ENCODE data around the gene PLCB4.

The PLCB4 gene

DNA sequence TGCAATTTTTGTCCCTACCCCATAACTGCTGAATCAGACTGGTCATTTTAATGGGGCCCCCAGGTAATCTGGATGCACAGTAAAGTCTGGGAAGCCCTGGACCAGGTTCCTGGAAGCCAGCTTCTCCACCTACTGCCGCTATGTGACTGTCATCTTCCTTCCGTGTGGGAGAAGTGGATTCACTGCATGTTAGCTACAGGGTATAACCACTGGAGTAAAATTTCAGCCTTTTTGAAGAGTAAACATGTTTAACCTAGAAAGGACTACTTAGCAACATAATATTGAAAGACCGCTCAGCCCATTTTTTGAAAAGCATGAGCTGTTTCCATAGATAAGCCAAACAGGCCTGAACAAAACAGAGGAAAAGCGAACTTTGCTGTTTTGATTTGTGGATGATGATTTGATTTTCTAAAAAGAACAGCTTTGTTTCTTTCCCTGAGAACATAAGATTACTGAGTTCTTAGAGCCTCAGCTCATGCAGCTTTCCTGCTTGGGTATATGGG is 208.1 kb downstream of the PLCB4 start:
- no peak for DNase-seq (ENCODE audit: low read depth)
- TF ChIP-seq, protein P1, sequence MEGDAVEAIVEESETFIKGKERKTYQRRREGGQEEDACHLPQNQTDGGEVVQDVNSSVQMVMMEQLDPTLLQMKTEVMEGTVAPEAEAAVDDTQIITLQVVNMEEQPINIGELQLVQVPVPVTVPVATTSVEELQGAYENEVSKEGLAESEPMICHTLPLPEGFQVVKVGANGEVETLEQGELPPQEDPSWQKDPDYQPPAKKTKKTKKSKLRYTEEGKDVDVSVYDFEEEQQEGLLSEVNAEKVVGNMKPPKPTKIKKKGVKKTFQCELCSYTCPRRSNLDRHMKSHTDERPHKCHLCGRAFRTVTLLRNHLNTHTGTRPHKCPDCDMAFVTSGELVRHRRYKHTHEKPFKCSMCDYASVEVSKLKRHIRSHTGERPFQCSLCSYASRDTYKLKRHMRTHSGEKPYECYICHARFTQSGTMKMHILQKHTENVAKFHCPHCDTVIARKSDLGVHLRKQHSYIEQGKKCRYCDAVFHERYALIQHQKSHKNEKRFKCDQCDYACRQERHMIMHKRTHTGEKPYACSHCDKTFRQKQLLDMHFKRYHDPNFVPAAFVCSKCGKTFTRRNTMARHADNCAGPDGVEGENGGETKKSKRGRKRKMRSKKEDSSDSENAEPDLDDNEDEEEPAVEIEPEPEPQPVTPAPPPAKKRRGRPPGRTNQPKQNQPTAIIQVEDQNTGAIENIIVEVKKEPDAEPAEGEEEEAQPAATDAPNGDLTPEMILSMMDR (IDR thresholded peaks at IDR 0.05; ENCODE audit: low read length, missing control alignments), result no peak
- H3K4me3 ChIP-seq (replicated peaks; ENCODE audit: low read depth, low read length), result no peak overlapping the region

DNA sequence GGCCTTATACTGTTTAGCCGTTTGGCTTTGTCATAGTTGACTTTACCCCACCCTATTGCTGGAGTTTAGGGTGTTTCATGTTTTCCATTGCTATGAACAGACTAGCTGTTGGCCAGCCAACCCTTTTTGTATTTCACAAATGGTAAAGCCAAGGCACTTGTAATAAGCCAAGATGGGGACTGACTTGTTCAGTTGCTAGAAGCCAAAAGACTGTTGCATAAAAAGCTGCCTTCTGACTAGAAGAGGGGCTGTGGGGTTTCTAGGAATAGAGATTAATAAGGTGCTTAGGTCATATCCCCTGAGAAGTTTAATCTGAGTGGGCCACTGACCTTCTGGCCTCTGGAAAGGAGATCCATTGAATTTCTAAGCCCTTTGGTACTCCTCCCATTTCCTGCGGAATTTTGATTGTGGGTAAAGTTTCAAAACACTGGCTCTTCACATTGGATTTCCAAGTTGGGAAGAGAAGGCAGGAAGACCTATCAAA is 211.1 kb downstream of the PLCB4 start:
- no peak overlapping the region for H3K4me3 ChIP-seq (replicated peaks; ENCODE audit: low read depth, low read length)
- TF ChIP-seq, protein P1 (IDR thresholded peaks at IDR 0.05; ENCODE audit: low read length, missing control alignments), result no peak
- DNase-seq (ENCODE audit: low read depth), result no peak

DNA sequence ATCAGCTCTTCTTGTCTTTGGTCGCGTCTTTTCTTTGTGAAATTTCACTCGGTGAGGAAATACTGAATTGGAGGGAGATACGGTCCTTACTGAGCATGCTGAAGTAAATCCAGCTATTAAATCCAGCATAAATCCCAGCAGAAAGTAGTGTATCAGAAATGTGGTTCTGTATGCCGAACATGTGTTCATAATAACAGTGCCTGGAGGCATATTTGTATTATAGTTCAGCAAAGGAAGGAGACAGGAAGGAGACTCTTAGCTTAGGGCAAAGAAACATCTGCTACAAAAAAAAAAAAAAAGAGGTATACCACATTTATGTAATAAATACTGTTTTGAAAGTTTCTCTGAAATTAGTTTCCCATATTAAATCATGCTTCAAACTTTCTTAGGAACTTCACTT is 211.8 kb downstream of the PLCB4 start:
- H3K4me3 ChIP-seq (replicated peaks; ENCODE audit: low read depth, low read length), result no peak overlapping the region
- TF ChIP-seq, protein P1 (IDR thresholded peaks at IDR 0.05; ENCODE audit: low read length, missing control alignments), result no peak
- DNase-seq (ENCODE audit: low read depth), result no peak

DNA sequence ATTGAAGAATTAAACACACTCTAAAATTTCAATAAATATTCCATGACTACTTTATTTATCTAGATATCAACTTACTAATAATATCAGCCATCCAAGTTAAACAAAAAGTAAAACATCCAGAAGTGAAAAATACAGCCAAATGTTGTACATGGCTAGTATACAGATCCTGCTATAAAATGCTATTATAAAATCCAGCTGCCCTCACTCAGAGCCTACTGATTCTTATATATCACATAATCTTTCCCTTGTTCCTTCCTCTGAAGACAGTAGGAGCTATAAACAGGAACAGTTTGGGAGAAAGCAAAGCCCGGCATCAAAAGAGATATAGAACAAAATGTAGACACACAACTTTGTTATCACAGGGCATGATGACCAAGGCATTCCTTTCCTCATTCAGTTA is 212.9 kb downstream of the PLCB4 start:
- H3K4me3 ChIP-seq (replicated peaks; ENCODE audit: low read depth, low read length), result no peak overlapping the region
- no peak for DNase-seq (ENCODE audit: low read depth)
- TF ChIP-seq, protein P1 (IDR thresholded peaks at IDR 0.05; ENCODE audit: low read length, missing control alignments), result no peak

DNA sequence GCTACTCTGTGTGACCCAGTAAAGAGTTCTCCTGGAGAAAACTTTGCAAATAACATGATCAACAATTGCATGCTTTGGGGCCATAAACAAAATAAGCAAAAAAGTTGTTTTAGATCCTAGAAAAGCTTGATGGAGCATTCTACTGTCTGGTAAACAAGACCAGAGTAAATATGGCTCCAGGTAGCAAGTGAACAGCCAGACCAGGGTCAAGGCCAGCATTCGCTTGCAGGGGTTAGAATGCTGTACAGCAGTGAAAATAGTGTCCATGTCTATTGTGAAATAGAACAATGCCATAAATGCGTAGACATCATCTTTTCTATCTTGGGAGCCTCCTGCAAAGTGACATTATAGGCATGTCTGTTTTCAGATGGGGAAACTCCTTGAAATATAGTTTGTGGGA is 216.7 kb downstream of the PLCB4 start:
- TF ChIP-seq, protein P1 (IDR thresholded peaks at IDR 0.05; ENCODE audit: low read length, missing control alignments), result no peak

DNA sequence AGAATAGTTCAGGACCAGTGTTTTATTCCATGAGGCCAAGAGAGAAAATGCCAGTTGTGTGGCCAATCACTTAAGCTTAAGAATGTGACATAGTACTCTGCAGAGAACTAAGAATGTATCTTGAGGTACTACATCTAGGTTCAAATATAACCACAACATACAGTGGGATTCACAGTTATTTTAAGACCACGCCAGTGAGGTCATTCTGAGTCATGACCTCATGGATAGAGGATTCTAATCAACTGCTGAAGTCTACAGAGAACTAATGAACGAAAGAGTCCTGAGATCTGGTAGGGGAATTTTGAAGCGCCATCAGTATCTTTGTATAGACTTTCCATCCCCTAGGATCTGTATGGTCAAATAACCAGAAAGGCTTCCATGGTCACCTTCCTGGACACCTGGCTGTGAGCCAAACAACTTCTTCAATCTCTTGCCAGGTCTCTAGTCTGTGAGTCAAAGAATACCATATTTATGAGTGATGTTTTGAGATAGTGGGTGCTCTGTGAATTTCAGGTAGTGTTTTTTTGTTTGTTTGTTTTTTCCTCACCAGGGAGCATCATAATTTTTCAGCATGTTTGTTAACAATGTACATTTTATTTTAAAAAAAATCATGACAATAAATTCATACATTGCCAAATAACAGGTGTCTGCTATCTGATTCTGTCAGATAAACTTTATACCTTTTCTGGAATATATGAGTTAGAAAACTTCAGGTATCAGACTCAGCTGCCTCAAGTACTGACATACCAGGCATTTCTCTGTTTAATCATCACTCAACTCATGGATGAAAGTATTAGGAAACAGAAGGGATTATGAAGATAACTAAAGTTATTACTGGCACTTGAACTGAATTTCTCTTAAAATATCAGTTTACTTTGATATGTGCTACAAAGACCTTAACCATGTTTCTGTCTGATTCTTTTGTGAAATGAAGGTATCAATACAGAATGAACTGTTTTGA is 217.9 kb downstream of the PLCB4 start:
- no peak for DNase-seq (ENCODE audit: low read depth)
- TF ChIP-seq, protein P1 (IDR thresholded peaks at IDR 0.05; ENCODE audit: low read length, missing control alignments), result no peak
- no peak overlapping the region for H3K4me3 ChIP-seq (replicated peaks; ENCODE audit: low read depth, low read length)

More for the DNA sequence above, 216.7 kb downstream of the PLCB4 start:
- no peak overlapping the region for H3K4me3 ChIP-seq (replicated peaks; ENCODE audit: low read depth, low read length)
- DNase-seq (ENCODE audit: low read depth), result no peak

All from fibroblast of pulmonary artery (primary cell).